SKM-1 (cell line): ENCODE data around the gene RFX6.

Source experiments
- DNase-seq: peaks from one replicate; lab custom pipeline; 2025; ENCODE audit not compliant: unreplicated experiment; lab: John Stamatoyannopoulos, UW

RFX6 gene

DNA sequence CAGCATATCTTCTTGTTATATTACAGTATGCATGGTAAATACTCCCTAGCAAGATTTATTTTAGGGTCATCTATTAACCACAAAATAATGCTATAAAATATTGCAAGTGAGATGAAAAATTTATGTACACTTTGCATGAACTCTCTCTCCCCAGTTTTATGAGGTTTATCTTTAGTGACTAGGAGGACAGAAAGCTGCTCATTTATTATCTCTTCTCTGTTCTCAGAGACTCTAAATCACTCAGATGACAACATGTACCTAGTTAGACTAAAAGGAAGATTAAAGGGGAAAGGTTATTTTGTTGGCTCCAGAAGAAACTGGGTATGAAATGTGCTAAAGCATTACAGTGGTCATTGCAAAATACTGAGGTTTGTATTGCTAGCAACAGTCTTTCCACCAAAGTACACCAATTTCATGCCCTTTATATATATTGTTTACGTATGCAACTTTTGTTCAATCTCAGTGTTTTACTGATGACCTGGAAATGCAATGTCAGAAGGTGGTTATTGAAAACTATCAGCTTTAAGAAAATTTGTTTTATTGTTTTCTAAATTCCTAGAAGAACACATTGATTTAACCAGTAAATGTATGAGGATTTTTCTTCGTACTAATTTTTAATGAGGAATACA is 11.8 kb downstream of the RFX6 start:
- no peak for DNase-seq

- DNase-seq, result no peak
Measured at GRCh38 chr6:116894669-116895068, 17.6 kb downstream of the RFX6 start.

GRCh38 chr6:116895935-116896334 is 18.9 kb downstream of the RFX6 start:
- DNase-seq, result no peak

DNA sequence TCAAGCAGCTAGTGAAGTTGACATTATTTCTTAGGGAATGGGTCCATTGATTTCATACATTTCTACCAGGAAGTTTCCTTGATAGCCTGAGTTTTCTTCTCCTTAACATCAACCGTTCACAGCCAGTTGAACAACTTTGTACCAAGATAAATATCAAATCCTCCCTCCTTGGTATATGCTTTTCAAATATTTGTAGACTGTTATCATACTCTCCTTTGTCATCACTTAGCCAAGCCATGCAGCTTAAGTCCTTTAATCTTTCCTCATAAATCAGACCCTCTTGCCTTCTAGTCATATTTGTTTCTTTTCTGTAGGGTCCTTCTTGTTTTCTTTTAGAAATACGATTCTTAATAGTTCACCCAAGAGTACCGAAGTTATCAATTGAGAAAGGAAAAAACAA is 25.6 kb downstream of the RFX6 start:
- DNase-seq, result no peak

- DNase-seq, result no peak
Measured at GRCh38 chr6:116922853-116923548, 46.0 kb downstream of the RFX6 start.

DNA sequence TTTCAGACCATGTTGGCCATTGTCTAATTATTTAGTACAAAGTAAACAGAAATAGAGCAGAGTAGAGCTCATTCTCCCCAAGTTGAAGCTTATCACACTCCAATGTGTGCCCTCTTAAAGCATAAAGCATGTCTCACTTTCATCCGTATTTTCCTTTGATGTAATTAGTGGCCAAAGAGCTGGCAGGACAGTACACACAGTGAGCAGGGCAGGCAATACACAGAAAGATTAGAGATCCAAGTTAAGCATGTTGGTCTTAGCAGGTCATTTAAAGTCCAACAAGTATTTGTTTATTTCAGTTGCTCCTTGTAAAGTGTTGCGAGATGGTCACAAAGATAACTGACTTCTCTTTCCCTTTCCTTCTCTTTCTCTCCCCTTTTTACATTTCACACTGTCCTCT is 47.2 kb downstream of the RFX6 start:
- no peak for DNase-seq

DNA sequence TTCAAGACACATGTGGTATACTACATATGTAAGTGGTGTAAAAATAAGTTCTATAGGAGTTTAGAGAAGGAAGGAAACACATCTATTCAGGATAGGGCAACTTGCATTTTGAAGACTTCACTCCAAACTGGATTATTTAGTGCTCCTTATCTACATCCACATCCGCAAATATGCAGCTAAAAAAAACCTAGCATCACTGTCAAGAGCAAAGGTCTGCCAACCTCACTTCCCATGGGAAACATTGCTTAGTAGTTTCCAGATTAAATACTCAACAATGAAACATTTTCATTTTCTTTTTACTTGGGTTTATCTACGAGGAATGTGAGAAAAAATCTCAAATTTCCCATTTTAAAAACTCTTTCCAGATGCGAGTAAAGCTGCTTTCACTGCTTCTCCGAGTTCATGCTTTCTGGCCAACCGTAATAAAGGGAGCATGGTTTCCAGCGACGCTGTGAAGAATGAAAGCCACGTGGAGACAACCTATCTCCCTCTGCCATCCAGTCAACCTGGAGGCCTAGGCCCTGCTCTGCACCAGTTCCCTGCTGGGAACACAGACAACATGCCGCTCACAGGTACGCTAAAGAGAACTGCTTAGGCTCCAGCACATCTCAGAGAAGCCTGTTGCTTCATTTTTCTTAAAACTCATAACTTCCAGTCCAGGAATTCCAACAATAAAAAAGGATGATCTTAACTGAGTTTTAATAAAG is 48.2 kb downstream of the RFX6 start:
- DNase-seq, result no peak

DNA sequence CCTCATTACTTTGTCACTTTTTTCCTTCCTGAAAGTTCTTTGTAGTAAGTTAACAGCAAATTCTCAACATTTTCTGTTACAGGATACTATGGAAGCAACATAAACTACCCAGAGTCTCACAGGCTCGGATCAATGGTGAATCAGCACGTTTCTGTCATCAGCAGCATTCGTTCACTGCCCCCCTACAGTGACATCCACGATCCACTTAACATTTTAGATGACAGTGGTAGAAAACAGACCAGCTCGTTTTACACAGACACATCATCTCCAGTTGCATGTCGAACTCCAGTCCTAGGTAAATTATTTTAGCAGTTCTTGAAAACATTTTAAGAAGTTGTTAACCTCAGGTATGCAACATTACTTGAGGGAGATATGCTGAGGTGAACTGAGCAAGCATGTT is 51.6 kb downstream of the RFX6 start:
- no peak for DNase-seq

GRCh38 chr6:116929825-116930224 is 52.8 kb downstream of the RFX6 start:
- DNase-seq, result no peak

- no peak for DNase-seq
Measured at GRCh38 chr6:116931456-116931855, 54.4 kb downstream of the RFX6 start.

GRCh38 chr6:116932496-116932895 is 55.5 kb downstream of the RFX6 start:
- no peak for DNase-seq

DNA sequence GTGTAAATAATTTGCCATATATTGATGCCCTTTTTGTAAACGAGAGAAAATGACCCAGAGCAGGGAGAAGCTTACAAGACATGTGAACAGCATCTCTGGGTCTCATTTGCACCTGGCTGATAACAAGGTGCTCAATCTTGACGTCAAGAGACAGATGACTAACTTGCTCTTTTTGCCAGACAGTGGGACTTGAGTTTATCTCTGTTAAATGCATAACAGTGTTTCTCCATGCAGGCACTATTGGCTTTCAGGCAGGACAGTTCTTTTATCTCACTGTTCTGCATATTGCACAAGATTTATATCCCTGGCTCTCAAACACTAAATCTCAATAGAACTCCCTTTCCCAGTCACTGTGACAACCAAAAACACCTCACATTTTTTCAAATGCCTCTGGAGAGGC is 56.4 kb downstream of the RFX6 start:
- no peak for DNase-seq

- no peak for DNase-seq
Measured at GRCh38 chr6:116938305-116938704, 61.3 kb downstream of the RFX6 start.

DNA sequence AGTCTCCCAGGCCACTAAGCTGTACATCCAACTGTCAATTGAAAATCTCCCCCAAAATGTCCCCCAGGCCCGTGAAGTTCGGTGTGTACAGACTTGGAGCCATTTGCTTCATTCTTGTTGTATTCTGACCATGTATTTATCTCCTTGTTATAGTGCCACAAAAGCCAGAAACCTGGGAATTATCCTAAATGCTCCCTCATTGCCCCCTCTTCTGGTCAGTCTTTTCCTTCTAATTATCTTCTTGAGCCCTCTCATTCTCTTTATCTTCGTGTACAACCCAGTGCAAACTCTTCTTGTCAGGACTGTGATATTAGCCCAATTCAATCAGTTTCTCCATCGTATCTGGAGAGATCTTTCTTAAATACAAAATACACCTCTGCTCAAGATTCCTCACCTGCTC is 64.7 kb downstream of the RFX6 start:
- no peak for DNase-seq

- DNase-seq, result peak; percentile 46
Measured at GRCh38 chr6:116945809-116946208, 68.8 kb downstream of the RFX6 start.

DNA sequence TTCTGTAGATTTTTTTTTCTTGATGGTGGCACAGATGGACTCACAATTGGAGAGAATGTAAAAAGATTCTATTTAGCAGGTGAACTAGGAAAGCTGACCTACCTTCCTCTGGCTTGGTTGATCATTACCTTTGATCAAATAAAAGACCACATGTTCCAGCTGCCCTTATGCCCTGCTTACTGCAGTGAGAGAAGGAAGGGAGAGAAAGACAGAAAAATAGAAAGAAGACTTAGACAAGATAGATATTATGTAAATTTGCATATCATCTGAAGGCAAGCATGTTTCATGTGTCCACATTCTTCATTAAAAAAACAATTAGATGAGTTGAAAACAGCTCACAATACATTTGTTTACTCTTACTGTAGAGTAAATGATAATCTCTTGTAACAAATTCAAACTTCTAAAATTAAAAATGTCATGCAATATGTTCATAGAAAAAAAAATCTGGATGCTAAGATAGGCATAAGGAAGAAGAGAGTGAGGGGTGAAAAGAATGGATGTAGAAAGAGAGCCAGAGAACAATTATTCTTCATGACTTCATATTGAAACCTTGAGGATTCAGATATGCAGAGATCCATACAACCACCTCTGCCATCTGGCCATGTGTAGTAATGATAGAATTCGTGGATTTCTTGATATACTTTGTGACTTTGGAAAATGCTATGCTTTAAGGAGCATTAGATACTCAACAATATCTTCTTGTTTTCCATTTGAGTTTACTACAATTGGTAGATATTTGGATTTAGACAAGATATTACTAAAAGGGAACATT is 71.7 kb downstream of the RFX6 start:
- no peak for DNase-seq

DNA sequence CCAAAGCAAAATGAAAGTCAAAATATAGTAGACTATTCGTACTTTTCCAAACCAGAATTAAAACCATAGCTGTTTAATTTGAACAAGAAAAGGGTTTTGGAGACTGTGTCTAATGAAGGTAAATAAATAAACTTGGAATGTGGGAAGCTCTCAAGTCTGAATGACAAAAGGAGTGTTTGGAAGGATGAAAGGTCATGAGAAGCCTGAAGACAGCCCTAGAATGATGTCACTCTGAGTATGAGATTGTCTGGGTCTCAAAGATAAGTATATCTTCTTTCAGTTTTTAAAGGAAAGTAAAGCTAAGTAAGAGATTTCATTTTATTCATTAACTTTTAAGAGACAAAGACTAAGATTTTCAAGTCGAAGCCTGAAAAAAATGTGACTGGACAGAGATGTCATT is 72.9 kb downstream of the RFX6 start:
- DNase-seq, result no peak

DNA sequence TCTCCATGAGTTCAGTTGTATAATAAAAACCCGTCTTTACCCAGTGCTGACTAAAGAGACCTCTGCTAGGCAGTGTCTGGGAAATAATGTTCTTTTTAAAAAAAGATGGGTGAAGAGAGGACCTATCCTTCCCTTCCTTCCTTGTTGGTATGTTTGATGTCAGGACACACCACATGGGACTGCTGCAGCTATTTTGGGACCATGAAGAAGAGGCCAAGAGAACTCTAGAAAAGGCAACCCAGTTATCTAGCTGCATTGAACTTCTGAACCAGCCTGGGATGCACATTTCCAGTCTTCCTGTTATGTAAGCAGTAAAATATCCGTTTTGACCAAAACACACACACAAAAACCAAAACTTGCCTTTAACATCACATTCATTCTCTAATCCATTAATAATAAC is 77.3 kb downstream of the RFX6 start:
- DNase-seq, result no peak

DNA sequence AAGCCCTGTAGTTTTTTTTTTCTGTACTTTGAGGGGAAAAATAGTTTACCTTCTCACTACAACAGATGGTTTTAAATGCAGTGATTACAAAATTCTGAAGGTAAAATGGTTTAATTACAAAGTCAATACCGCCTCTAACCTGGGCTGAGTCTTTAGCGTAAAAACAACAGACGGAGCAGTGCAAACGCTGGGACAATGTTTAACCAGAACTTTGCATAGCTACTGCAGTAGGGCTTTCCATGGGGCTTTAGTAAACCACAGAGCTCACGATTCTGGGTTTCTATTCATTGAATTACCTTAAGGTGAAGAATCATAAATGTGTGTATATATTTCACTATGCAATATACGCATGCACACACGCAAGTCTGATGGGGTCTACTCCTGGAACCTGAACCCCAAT is 77.9 kb downstream of the RFX6 start:
- DNase-seq, result no peak

GRCh38 chr6:116955773-116956172 is 78.7 kb downstream of the RFX6 start:
- DNase-seq, result no peak

GRCh38 chr6:116963972-116964371 is 86.9 kb downstream of the RFX6 start:
- no peak for DNase-seq
